ENCODE data around the gene RPTOR.

The RPTOR gene

GRCh38 chr17:80941171-80941570, 396.5 kb downstream of the RPTOR start:
- no peak for DNase-seq

GRCh38 chr17:80941743-80942422, 397.2 kb downstream of the RPTOR start:
- no peak for DNase-seq

DNA sequence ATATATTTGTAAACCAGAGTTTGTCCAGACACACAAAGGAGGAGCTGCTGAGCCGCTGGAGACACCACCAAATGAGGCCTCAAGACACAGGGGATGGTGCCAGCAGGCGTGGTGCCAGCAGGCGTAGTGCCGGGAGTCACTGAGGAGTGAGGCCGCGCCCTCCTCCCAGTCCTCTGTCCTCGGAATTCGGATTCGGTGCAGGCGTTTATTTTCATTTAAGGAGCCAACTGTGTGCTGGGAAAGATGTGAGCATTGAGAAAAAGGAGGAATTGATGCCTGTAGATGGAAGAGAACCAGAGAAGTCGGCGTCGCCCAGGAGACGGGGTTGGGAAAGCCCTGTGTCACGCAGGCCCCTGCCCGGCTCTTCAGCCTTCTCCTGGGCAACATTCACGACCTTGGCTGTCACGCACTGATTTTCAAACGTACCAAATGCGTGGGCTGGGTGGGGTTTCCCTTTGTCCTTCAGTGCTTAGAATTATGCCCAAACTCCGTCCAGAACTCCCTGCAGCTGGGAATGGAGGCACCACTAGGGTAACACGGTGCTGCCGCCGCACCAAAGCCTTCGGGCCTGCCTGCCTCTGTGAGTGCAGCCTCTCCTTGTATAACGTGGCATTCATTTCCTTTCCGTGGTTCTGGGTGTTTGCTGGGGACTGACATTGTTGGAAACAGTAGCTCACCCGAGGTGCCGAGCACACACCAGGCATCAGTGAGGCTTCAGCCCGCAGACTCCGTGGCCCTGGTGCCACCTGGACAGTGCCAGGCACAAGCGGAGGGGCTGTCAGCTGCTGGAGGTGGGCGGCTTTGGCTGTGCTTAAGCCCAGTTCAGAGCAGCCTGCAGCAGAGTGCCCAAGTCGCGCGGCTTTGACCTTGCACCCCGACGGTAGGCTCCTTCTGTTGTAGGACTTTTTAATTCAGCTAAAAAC, 398.0 kb downstream of the RPTOR start:
- DNase-seq = peak; percentile 96

- DNase-seq = no peak
These were observed 398.9 kb downstream of the RPTOR start for GRCh38 chr17:80943346-80944145.

DNA sequence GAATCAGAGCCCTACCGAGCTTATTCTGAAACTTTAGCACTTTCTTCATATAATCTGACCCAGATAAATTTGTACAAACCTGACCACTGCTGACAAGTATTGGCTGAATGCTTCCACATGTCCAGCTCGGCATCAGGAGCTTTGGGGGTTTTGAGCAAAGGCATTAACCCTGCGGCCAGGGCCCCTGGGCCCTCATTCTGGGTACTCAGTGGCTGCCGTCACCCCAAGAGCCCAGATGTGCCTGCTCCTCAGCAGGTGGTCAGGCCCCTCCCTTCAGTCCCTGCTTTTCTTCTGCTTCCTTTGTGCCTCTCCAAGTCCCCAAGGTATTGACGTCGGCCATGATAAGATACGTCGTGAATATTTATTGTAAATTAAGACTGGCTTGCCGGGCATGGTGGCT, 399.7 kb downstream of the RPTOR start:
- no peak for DNase-seq

- DNase-seq = no peak
These were observed 401.1 kb downstream of the RPTOR start for GRCh38 chr17:80945736-80946135.

DNA sequence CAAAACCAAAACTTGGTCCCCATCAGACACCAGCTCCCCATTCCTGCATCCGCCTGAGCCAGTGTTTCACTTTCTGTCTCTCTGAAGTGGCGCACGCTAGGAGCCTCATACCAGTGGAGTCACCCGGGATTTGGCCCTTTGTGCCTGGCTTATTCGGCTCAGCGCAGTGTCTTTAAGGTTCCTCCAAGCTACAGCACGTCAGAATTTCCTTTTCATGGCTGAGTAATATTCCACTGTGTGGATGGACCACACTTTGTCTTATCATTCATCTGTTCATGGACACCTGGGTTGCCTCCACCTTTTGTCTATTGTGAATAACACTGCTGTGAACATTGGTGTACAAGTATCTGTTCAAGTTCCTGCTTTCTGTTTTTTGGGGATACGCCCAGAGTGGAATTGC, 401.8 kb downstream of the RPTOR start:
- no peak for DNase-seq

DNA sequence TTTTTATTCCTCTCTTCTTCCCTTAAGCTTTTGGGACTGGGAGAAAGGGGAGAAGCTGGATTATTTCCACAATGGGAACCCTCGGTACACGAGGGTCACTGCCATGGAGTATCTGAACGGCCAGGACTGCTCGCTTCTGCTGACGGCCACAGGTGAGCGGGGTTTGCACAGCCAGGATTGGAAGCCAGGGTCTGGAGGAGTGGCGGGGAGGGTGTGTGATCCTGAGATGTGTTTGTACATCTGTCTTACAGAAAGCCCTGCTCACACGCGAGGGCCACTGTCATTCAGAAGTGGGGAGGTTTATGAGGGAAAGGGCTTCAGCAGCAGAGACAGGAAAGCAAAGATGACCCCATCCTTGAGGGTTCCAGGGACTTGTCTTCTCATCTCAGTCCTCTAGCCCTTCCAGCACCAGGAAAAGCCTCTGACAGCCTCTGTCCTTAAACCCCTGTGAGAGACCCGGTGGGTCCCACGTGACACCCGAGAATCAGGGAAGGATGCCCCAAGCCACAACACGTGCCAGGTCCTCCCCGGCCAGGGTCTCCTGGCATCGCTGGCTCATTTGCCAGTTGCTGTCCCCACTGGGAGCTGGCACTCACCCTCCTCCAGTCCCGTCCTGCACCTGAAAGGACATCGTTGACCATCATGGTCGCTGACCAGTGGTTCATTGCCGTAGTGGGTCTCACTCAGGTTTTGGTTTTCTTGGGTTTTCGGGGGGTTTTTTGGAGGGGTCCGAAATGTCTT, 402.7 kb downstream of the RPTOR start:
- no peak for DNase-seq

- no peak for DNase-seq
These were observed 403.7 kb downstream of the RPTOR start for GRCh38 chr17:80948019-80948975.

- DNase-seq = no peak
These were observed 404.4 kb downstream of the RPTOR start for GRCh38 chr17:80948976-80949450.

DNA sequence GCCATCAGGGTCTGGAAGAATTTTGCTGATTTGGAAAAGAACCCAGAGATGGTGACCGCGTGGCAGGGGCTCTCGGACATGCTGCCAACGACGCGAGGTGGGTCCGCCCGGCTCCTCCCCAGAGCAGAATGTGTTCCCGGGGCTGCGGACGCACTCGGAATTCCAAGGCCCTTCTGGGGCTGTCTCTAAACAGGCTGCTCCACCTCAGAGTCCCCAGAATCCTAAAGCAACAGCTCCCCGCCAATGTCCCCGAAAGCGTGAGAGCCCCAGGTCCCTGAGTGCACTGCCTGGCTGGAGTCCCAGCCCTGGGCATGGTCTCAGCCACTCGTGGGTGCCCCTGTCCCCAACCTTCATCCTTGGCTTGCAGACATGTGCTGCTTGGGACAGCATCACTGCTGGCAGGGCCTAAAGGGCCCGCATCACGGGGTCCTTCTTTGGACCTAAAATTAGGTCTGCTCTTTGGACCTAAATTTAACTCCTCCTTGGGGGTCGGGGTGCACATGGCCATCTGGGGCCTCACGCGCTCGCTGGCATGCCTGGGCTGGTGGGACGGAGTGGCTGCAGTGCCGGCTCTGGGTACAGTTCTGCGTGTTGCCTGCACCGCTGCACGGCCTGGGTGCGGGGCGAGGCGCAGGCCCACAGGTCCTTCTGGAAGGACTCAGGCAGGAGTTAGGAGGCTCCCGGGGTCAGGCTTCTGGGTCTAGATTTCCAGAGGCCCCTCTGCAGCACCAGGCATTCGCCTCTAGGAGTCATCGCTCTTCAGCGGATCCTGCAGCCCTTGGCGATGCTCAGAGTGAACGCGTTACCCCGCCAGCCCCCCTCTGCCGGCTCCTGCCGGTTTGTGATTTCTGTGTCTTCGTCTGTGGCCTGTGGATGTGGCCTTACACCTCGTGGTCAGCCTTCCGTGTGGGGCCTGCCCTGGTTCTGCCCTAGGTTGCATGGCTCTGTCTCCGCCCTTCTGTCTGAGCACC, 405.1 kb downstream of the RPTOR start:
- no peak for DNase-seq

DNA sequence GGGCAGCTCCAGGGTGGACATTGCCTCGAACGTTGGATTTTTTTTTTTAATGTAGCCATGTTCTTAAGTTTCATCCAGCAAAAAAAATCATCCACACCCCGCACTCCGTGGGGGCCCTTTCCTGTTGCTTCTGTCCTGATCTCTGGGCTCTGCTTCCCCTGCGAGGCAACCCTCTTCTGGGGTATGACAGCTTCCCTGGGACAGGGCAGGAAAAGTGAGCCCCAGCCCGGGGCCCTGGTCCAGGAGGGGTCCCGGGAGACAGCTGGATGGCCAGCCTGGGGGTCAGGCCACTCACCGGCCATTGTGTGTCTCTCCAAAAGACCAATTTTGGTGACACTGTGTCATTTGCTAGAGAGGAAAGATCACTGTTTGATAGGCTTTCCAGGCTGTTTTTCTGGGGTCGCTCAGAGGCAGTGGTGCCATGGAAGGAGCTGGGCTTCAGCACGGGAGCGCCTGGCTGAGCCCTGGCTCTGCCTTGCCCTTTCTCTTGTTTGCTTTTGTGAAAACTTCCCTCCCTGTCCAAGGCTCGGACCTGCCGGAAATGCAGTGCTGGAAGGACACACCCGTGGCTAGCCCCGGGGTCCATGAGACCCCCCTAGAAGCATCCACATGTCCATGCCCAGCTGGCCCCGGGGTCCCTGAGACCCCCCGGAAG, 406.0 kb downstream of the RPTOR start:
- no peak for DNase-seq

- DNase-seq = no peak
These were observed 406.8 kb downstream of the RPTOR start for GRCh38 chr17:80951121-80952090.

DNA sequence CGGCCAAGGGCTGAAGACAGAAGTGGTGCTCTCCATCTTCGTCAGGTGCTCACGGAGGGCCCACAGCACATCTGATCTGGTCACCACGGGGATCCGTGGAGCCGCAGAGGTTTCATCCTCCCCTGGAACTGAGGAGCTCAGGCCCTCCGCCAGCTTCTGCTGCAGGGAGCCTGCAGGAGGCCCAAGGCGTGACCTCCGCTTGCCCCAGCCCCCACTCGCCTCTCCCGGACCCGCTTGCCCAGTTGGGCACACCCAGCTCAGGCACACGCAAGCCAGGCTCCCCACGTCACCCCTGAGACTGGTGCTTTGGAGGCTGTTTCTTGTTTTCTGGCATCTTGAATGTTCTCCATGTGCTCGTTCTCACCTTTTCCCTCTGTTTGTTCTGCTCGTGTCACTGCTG, 407.7 kb downstream of the RPTOR start:
- DNase-seq = no peak

DNA sequence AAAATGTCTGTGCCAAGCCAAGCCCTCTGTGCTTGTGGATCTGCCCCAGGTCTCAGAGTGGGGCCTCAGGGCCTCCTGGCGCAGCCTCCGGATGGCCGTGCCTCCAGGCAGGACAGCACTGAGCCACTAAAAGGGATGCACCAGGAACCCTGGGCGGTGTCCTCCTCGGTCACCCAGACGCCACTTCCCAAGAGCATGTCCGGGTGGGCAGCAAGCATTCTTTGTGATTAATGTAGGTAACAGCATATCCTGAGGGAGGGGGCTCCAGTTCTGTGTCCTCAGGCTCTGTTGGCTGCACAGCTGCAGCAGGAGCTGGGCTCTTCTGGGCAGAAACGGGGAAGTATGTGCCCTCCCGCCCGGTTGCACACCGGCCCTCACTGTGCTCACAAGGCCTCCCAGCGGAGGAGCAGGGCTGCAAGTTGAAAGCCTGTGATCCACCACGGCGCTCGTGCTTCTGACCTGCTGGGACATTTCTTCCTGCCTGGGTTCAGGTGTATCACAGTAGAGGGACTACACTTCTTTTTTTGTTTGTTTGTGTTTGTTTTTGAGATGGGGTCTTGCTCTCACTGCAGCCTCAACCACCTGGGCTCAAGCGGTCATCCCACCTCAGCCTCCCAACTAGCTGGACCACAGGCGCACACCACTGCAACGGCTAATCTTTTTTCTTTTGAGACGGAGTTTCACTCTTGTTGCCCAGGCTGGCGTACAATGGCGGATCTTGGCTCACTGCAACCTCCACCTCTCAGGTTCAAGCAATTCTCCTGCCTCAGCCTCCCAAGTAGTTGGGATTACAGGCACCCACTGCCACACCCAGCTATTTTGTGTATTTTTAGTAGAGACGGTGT, 409.1 kb downstream of the RPTOR start:
- no peak for DNase-seq

- no peak for DNase-seq
These were observed 410.4 kb downstream of the RPTOR start for GRCh38 chr17:80955078-80955477.

DNA sequence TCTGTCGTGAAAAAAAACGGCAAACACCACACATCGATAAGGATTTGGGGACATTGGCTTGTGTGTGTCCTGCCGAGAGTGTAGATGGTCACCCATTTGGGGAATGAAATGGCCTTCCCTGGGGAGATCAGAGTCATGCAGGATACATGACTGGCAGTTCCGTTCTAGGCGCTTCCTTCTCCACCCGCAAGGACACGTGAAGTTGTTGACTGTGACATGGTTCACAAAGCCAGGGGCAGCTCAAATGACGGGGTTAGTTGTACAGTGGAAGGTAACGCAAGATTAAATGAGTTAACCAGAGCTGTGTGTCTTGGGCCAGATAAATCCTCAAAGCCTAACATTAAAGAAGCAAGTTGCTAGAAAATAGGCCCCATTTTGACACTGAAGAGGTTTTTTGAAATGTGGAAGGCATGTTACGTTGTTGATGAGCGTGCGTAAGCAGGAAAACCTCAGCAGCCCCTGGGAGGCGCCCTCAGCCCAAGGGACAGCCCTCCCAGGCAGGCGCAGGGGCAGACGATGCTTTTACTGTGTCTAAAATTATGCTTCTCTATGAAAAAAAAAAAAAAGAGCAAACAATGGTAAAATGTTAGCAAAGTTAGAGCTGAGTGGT, 411.1 kb downstream of the RPTOR start:
- DNase-seq = no peak
